Prostate gland (tissue), 2 donors: ENCODE measurements around the gene LAG3.

Experiments
- POLR2A ChIP-seq: fragments of 450-650 bp; IDR thresholded peaks from one replicate; pipeline ENCODE4 v1.6.1; 2016; ENCODE audit warnings: antibody characterized with exemption, mild to moderate bottlenecking
- POLR2AphosphoS5 ChIP-seq: sonication (generic); formaldehyde crosslinking; IDR thresholded peaks from one replicate; pipeline ENCODE4 v1.6.1; 2017; ENCODE audit warnings: antibody characterized with exemption
- TF ChIP-seq, protein P1 (sequence below), 4 experiments: fragments of 200-600 bp in 2 of 4; fragments of 450-650 bp in 2 of 4; sonication (generic) in 2 of 4; IDR thresholded peaks; 1 replicate in 3 of 4; 2 replicates in 1 of 4; pipeline ENCODE4 v1.5.1; 2016 to 2019; ENCODE audit warnings: antibody characterized with exemption in 4 of 4, mild to moderate bottlenecking in 2 of 4, moderate library complexity in 2 of 4

DNA sequence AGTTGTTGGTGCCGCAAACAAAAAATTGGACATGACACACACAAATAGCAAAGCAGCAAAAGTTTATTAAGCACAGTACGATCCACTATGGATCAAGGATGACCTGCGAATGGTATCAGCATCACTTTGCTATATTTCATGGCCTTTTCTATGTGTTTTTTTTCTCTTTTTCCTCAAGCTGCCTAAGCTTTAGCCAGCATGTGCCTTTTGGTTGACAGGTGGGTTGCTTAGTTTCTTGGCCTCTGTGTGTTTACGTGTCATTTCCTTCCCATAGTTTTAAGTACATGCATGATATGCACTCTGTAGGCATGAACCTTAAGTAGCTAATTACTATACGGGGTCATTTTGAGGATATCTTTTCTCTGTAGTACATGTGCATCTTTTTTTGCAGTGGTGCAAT, 26.8 kb downstream of the LAG3 start:
- TF ChIP-seq, protein P1, sequence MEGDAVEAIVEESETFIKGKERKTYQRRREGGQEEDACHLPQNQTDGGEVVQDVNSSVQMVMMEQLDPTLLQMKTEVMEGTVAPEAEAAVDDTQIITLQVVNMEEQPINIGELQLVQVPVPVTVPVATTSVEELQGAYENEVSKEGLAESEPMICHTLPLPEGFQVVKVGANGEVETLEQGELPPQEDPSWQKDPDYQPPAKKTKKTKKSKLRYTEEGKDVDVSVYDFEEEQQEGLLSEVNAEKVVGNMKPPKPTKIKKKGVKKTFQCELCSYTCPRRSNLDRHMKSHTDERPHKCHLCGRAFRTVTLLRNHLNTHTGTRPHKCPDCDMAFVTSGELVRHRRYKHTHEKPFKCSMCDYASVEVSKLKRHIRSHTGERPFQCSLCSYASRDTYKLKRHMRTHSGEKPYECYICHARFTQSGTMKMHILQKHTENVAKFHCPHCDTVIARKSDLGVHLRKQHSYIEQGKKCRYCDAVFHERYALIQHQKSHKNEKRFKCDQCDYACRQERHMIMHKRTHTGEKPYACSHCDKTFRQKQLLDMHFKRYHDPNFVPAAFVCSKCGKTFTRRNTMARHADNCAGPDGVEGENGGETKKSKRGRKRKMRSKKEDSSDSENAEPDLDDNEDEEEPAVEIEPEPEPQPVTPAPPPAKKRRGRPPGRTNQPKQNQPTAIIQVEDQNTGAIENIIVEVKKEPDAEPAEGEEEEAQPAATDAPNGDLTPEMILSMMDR (IDR thresholded peaks at IDR 0.05), result no peak
- no peak for TF ChIP-seq POLR2AphosphoS5
- no peak for TF ChIP-seq POLR2A
